Prostate gland (tissue), 2 donors: ENCODE measurements around the gene BBOX1.

Source experiments
- CTCF ChIP-seq, 4 experiments: fragments of 200-600 bp in 2 of 4; fragments of 450-650 bp in 2 of 4; sonication (generic) in 2 of 4; IDR thresholded peaks; 1 replicate in 3 of 4; 2 replicates in 1 of 4; pipeline ENCODE4 v1.5.1; 2016 to 2019; ENCODE audit warnings: antibody characterized with exemption in 4 of 4, mild to moderate bottlenecking in 2 of 4, moderate library complexity in 2 of 4
- POLR2A ChIP-seq: fragments of 450-650 bp; IDR thresholded peaks from one replicate; pipeline ENCODE4 v1.6.1; 2016; ENCODE audit warnings: antibody characterized with exemption, mild to moderate bottlenecking
- POLR2AphosphoS5 ChIP-seq: sonication (generic); formaldehyde crosslinking; IDR thresholded peaks from one replicate; pipeline ENCODE4 v1.6.1; 2017; ENCODE audit warnings: antibody characterized with exemption

- TF ChIP-seq POLR2A = no peak
- TF ChIP-seq CTCF (IDR thresholded peaks at IDR 0.05) = no peak
- no peak for TF ChIP-seq POLR2AphosphoS5
Observed at GRCh38 chr11:27107548-27107947, 66.9 kb downstream of the BBOX1 start.
